GM18502 (cell line): ENCODE measurements around the gene PRH2.

Source experiments
- ATAC-seq: cut with Tn5 transposase; IDR thresholded peaks from one replicate; pipeline ENCODE4 v1.9.1; 2021; ENCODE audit warnings: mild to moderate bottlenecking; ENCODE audit not compliant: unreplicated experiment, poor library complexity

PRH2 gene

DNA sequence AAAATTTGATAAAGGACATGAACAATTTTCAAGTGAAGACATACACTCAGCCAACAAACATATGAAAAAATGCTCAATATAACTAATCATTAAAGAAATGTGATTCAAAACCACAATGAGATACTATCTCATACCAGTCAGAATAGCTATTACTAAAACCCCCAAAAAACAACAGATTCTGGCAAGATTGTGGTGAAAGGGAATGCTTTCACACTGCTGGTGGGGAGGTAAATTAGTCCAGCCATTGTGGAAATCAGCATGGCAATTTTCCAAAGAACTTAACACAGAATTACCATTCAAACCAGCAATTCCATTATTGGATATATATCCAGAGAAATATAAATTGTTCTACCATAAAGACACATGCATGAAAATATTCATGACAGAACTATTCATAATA, 28.7 kb downstream of the PRH2 start:
- no peak for ATAC-seq

DNA sequence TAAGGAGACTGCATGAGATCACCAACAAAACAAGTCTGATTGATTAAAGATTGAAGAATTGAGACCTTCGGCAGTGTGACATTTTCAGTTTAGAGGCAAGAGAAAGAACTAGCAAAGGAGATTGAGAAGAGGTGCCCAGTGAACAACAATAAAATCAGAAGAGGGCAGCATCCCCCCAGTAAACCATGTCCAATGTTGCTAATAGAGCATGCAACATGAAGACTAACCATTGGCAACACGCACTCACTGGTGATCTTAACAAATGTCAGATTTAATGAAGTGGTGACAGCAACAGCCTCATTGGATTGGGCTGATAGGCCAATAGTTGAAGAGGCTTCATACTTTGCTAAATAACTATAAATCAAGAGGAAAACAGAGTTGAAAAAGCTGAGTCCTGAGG, 30.8 kb downstream of the PRH2 start:
- no peak for ATAC-seq

DNA sequence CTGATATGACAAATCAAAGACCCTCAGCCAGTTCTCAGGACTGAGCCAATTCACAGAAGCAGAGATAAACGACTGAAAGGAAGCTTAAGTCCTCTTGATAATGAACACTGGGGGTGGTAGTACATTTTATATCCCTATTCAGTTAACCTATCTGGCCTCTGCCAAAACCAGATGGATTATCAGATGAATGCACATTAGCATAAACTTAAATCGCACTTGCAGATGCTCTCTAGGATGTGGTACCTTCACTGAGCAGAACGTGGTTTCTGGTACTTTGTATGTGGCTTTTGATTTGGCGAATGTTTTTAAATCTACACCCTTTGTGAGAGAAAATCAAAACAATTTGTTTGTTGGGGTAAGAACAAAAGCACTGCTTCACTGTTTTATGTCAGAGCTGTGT, 31.2 kb downstream of the PRH2 start:
- no peak for ATAC-seq

DNA sequence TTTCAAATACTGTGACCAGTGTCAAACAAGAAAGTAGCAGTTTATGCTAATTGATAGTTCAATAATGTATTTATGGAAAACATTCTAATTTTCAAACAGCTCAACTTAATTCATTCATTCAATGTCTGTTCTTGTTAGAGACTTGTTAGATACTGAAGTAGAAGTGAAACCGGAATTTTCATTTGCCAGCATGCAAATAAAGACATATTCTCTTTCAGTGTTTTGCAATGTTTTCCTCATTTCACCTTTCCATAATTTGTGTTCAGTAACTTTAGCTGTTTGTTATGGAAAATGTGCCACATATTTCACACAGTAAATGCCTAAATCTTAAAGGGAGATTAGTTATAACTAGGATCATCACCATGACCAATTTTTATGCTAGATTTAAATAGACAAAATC, 36.4 kb downstream of the PRH2 start:
- no peak for ATAC-seq

DNA sequence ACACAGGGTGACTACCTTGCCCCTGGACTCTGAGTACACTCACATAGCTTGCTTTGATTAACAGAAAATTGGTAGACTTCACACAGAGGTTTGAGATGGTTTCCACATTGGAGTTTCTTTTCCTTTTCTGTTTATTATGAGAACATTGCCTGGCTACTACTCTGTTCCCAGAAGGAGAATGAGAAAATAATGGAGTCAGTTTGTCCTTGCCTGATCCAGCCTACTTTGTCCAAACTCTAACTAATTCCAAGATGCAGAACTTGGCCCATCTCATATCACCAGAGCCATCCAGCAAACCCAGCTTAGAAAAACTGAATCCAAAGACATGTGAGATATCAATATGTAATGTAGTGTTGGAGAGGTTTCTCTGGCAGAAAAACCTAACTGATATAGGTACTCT, 37.3 kb downstream of the PRH2 start:
- no peak for ATAC-seq

DNA sequence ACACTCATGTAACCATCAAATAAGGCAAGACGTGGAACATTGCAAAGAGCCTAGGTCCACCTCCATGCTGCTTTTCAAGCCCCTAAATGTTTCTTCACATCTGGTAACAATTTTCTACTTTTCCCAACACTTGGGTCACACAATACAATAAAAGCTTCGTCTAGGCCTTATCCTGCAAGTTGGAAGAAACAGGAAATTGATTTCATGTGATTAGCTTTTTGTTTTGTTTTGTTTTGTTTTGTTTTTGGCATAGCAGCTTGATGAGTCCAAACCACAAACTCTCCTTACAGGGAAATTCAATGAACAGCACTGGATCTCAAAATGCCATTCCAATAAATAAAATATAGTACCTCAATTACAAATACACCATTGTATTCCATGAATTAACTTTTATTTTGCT, 38.4 kb downstream of the PRH2 start:
- no peak for ATAC-seq

DNA sequence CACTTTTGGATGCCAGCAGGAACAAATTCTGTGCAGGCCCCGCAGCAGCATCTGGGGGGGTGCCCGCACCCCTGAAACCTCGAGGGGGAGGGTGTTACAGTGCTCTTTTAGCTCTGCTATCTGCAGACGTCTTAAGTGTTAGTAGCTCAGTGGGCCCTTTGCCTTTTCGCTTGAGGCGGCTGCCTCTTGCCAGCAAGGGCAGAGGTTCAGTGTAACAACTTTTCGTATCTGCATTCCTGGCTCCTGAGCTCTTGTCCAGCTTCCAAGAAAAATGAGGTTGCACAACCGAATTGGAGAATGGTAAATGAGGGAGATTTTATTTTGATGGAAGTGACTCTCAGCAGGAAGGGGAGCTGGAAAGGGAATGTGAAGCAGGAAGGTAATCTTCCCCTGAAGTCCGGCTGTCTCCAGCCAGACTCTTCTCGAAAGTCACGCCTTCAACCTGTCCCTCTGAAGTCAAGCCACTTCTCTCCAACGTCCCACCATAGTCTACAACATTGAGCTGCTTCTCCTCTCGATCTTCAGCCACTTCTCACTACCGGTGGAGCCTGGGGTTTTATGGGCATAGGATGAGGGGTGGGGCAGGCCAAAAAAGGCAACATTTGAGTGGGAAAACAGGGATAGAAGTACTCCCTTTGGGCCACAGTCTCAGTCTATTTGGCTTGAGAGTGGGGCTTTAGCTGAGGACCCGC, 39.9 kb downstream of the PRH2 start:
- ATAC-seq: no peak

DNA sequence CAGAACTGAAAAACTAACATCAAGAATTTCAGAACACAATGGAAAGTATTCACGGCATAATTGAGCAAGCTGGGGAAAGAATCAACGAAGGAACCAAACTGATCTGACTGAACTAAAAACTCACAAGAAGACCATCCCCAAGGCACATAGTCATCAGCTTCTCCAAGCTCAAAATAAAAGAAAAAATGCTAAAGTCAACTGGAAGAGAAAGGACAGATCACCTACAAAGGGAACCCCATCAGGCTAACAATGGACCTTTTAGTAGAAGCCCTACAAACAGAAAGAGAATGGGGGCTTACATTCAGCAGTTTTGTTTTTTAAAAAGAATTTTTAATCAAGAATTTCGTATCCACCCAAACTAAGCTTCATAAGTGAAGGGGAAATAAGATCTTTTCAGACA, 45.9 kb downstream of the PRH2 start:
- no peak for ATAC-seq

DNA sequence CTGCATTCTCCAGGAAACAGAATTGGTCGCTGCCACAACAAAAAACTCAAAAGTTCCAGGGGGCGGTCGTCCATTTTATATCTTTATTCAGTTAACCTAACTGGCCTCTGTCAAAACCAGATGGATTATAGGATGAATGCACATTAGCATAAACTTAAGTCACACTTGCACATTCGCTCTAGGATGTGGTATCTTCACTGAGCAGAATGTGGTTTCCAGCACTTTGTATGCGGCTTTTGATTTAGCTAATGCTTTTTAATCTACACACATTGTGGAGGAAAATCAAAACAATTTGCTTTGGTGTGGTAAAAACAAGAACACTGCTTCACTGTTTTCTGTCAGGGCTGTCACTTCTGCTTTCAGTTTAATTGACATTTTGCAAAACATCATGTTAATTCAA, 53.2 kb downstream of the PRH2 start:
- no peak for ATAC-seq
